HepG2 (cell line): ENCODE results near the gene WASHC4. TPM values are rescaled to one million over a fixed set of nuclear protein-coding genes. Genes with fewer than 3 reads are reported as not detected.
"Not testable (repeated sequence)": the region's sequence is repeated elsewhere in the genome, so short reads cannot be mapped to it uniquely, and the experiment has no call there.

ENCODE experiments used
- ATAC-seq: fragments of 200-7000 bp; cut with Tn5 transposase; 3 replicates; pipeline ENCODE4 v1.9.1; 2020; ENCODE audit warnings: mild to moderate bottlenecking, moderate library complexity
- BruUV-seq: library from RNA; stranded (reverse); fragments of 400-500 nt; replicated peaks from 2 replicates; lab custom pipeline; 2021; lab: Mats Ljungman, UMichigan
- CTCF ChIA-PET: fragments of 300-600 bp; formaldehyde crosslinking; extraction: SDS; loops from one replicate; lab custom pipeline; 2021; ENCODE audit warnings: low total read pairs, inconsistent platforms, low intra/inter-chr PET ratio; lab: Yijun Ruan, JAX
- POLR2A ChIA-PET: fragments of 350-600 bp; sonication (Branson Sonifier 250); formaldehyde crosslinking; loops from one replicate; lab custom pipeline; 2020; ENCODE audit warnings: antibody characterized with exemption, inconsistent platforms; lab: Yijun Ruan, JAX
- DNase-seq: peaks from one replicate; pipeline ENCODE4 v3.0.0-alpha.2; 2015; ENCODE audit warnings: low spot score
- FAIRE-seq: peaks from 3 replicates; lab custom pipeline; 2011; peaks lifted over from hg19 to GRCh38; lab: Jason Lieb, UNC
- H2AFZ ChIP-seq: one replicate; pipeline ENCODE4 v1.6.1; 2011; ENCODE audit warnings: low read length, inconsistent platforms
- H3K27ac ChIP-seq: fragments of 300-600 bp; 3 replicates; pipeline ENCODE4 v1.8.0; 2011; ENCODE audit warnings: mixed run types, mild to moderate bottlenecking, mixed read lengths, low read length, inconsistent platforms; ENCODE audit not compliant: insufficient read depth; ENCODE audit errors: extremely low read length
- H3K27me3 ChIP-seq, 2 experiments: fragments of 200-600 bp in 1 of 2; 2 replicates in 1 of 2; 3 replicates in 1 of 2; pipeline versions ENCODE4 v1.6.0 to v1.8.0; 2011; ENCODE audit warnings: low read length in 2 of 2, mild to moderate bottlenecking in 2 of 2, moderate library complexity in 2 of 2, inconsistent platforms in 1 of 2; ENCODE audit not compliant: insufficient read depth in 2 of 2, control insufficient read depth in 1 of 2
- H3K36me3 ChIP-seq, 2 experiments: fragments of 200-600 bp in 1 of 2; replicated peaks in 1 of 2; 2 replicates in 1 of 2; 3 replicates in 1 of 2; pipeline versions ENCODE4 v1.5.1 to v1.8.0; 2011; ENCODE audit warnings: low read length in 2 of 2, inconsistent platforms in 1 of 2; ENCODE audit not compliant: insufficient read depth in 2 of 2, control insufficient read depth in 1 of 2
- H3K4me1 ChIP-seq: 2 replicates; pipeline ENCODE4 v1.5.1; 2012; ENCODE audit warnings: low read length, inconsistent platforms; ENCODE audit not compliant: insufficient read depth
- H3K4me2 ChIP-seq: 2 replicates; pipeline ENCODE4 v1.6.0; 2011; ENCODE audit warnings: low read depth, low read length, inconsistent platforms
- H3K4me3 ChIP-seq, 3 experiments: fragments of 200-600 bp in 1 of 3; sonication (generic), shearing (Covaris generic) in 1 of 3; replicated peaks in 1 of 3; 2 replicates each; pipeline ENCODE4 v1.5.1; 2011 to 2016; ENCODE audit warnings: low read length in 3 of 3, inconsistent platforms in 2 of 3, low read depth in 2 of 3, mild to moderate bottlenecking in 2 of 3, control low read depth in 1 of 3, mixed read lengths in 1 of 3; ENCODE audit not compliant: insufficient read depth in 1 of 3
- H3K79me2 ChIP-seq: one replicate; pipeline ENCODE4 v1.6.1; 2011; ENCODE audit warnings: low read length, inconsistent platforms; ENCODE audit not compliant: insufficient read depth
- H3K9ac ChIP-seq: 2 replicates; pipeline ENCODE4 v1.6.0; 2011; ENCODE audit warnings: mild to moderate bottlenecking, low read depth, low read length, inconsistent platforms; ENCODE audit not compliant: insufficient read depth
- H3K9me3 ChIP-seq: 2 replicates; pipeline ENCODE4 v1.5.1; 2012; ENCODE audit warnings: mild to moderate bottlenecking, low read length
- H4K20me1 ChIP-seq: 2 replicates; pipeline ENCODE4 v1.6.0; 2011; ENCODE audit warnings: inconsistent platforms, mild to moderate bottlenecking, low read length, moderate library complexity; ENCODE audit not compliant: insufficient read depth
- HHEX ChIP-seq: IDR thresholded peaks from 2 replicates; pipeline ENCODE4 v1.6.1; 2016; ENCODE audit warnings: control low read depth
- YEATS2 ChIP-seq: sonication (generic); formaldehyde crosslinking; IDR thresholded peaks from 2 replicates; pipeline ENCODE4 v1.4.0; 2020; ENCODE audit warnings: missing genetic modification reagents, borderline replicate concordance
- ZNF563 ChIP-seq: sonication (generic); formaldehyde crosslinking; IDR thresholded peaks from 2 replicates; pipeline ENCODE4 v1.8.0; 2022; ENCODE audit warnings: mild to moderate bottlenecking, moderate library complexity, missing genetic modification reagents
- WGBS: methylation state at CpG from one replicate; pipeline ENCODE4 v1.1.6; 2017; ENCODE audit warnings: low lambda C conversion rate; 5-methylcytosine and 5-hydroxymethylcytosine counted together
- in situ Hi-C: cut with HindIII; loops from 2 replicates; pipeline ENCODE4 v1.10.0; 2017; ENCODE audit warnings: low pct_unique_long_range_greater_than_20kb; ENCODE audit not compliant: extremely low pct_ligation_motif_present
- intact Hi-C: fragments of 100-400 bp; cut with micrococcal nuclease; formaldehyde crosslinking; loops from one replicate; pipeline ENCODE4 v1.10.0; 2022; ENCODE audit not compliant: unreplicated experiment
- polyA plus RNA-seq, 8 experiments: library from polyadenylated mRNA; depleted of rRNA in 3 of 8; stranded (reverse) in 7 of 8; unstranded in 1 of 8; fragments of >200 nt; fragmentation: Illumina TruSeq in 4 of 8; extraction: Trizol in 4 of 8; gene quantifications; 2 replicates each; pipeline versions ENCODE4 v1.2.1 to v1.2.3, GENCODE V29; 2011 to 2016; ENCODE audit warnings: low read depth in 4 of 8, missing spikeins in 1 of 8, mixed read lengths in 1 of 8; ENCODE audit not compliant: insufficient read depth in 1 of 8
- total RNA-seq, 5 experiments: library from RNA; depleted of rRNA; stranded (reverse); fragments of >200 nt; fragmentation: Illumina TruSeq; extraction: Trizol; gene quantifications; 2 replicates each; pipeline ENCODE4 v1.2.3, GENCODE V29; 2016; ENCODE audit warnings: low read depth in 1 of 5
- TF ChIP-seq, protein P1 (sequence below): sonication (generic); formaldehyde crosslinking; IDR thresholded peaks from 2 replicates; pipeline ENCODE4 v1.8.1; 2023; ENCODE audit warnings: mild to moderate bottlenecking, inconsistent platforms, moderate library complexity, missing genetic modification reagents, borderline replicate concordance

WASHC4 gene
- total and polyA plus RNA-seq, 2 of the 13 experiments (the other 11 are each of a cell fraction or from before 2014, with no cell fraction given) = 21.0 to 36.3 TPM

DNA sequence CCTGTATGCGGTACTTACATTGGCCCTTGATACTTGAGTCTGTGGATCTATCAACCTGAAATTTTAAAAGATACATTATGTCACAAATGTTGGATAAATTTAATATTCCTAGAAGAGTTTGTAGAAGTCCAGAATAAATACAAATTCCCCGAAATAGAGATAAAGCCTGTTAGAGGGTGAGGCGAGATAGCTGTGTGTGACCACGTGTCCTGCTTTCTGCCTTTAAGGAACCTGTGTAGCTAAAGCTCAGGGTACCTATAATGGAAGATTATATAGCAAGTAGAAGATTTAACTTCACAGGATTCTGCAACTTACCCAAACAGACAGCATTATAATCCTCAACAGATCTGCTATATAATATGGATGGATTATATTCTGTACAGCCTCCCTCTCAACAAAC, 69.7 kb downstream of the WASHC4 start (continued):
- TF ChIP-seq HHEX (CRISPR knock-in tag) (no peak), ZNF563 (no peak), YEATS2 (CRISPR knock-in tag) (no peak)
- TF ChIP-seq, protein P1, sequence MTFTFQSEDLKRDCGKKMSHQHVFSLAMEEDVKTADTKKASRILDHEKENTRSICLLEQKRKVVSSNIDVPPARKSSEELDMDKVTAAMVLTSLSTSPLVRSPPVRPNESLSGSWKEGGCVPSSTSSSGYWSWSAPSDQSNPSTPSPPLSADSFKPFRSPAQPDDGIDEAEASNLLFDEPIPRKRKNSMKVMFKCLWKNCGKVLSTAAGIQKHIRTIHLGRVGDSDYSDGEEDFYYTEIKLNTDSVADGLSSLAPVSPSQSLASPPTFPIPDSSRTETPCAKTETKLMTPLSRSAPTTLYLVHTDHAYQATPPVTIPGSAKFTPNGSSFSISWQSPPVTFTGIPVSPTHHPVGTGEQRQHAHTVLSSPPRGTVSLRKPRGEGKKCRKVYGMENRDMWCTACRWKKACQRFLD (CRISPR knock-in tag) = no peak

DNA sequence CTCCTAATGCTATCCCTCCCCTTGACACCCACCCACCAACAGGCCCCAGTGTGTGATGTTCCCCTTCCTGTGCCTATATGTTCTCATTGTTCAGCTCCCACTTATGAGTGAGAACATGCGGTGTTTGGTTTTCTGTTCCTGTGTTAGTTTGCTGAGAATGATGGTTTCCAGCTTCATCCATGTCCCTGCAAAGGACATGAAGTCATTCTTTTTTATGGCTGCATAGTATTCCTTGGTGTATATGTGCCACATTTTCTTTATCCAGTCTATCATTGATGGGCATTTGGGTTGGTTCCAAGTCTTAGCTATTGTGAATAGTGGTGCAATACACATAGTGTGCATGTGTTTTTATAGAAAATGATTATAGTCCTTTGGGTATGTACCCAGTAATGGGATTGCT, 71.6 kb downstream of the WASHC4 start:
- DNase-seq, H3K36me3 ChIP-seq, intact Hi-C loops, in situ Hi-C loops, H3K9me3 ChIP-seq, H3K9ac ChIP-seq, H2AFZ ChIP-seq, H4K20me1 ChIP-seq, ATAC-seq, H3K27me3 ChIP-seq, FAIRE-seq, CTCF ChIA-PET, H3K4me3 ChIP-seq, H3K4me1 ChIP-seq, H3K4me2 ChIP-seq, POLR2A ChIA-PET, H3K79me2 ChIP-seq, H3K27ac ChIP-seq, BruUV-seq: not testable (repeated sequence)
- WGBS = 100% methylated on average over 1 of the region's 1 CpG

DNA sequence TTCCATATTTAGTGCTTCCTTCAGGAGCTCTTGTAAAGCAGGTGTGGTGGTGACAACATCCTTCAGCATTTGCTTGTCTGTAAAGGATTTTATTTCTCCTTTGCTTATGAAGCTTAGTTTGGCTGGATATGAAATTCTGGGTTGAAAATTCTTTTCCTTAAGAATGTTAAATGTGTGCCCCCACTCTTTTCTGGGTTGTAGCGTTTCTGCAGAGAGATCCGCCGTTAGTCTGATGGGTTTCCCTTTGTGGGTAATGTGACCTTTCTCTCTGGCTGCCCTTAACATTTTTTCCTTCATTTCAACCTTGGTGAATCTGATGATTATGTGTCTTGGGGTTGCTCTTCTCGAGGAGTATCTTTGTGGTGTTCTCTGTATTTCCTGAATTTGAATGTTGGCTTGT, 75.9 kb downstream of the WASHC4 start:
- H3K4me2 ChIP-seq, FAIRE-seq, ATAC-seq, H2AFZ ChIP-seq, DNase-seq, H3K79me2 ChIP-seq, H3K27me3 ChIP-seq, POLR2A ChIA-PET, BruUV-seq, H3K9me3 ChIP-seq, H3K9ac ChIP-seq, H3K27ac ChIP-seq, intact Hi-C loops, CTCF ChIA-PET, H3K4me1 ChIP-seq, H3K4me3 ChIP-seq, in situ Hi-C loops, H4K20me1 ChIP-seq: not testable (repeated sequence)
- 97% methylated on average over 4 of the region's 4 CpGs for WGBS
- peaks cover 1 to 10% of the 10 kb centered on the region in 2 experiments; a peak in 3 of 5 replicates for H3K36me3 ChIP-seq

DNA sequence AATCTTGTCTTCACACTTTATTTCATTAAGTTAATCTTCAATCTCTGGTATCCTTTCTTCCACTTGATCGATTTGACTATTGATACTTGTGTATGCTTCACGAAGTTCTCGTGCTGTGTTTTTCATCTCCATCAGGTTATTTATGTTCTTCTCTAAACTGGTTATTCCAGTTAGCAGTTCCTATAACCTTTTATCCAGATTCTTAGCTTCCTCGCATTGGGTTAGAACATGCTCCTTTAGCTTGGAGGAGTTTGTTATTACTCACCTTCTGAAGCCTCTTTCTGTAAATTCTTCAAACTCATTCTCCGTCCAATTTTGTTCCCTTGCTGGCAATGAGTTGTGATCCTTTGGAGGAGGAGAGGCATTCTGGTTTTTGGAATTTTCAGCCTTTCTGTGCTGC, 76.4 kb downstream of the WASHC4 start:
- H2AFZ ChIP-seq, H3K27me3 ChIP-seq, FAIRE-seq, H3K4me2 ChIP-seq, H4K20me1 ChIP-seq, ATAC-seq, POLR2A ChIA-PET, intact Hi-C loops, H3K79me2 ChIP-seq, BruUV-seq, H3K27ac ChIP-seq, in situ Hi-C loops, H3K4me1 ChIP-seq, H3K9me3 ChIP-seq, H3K9ac ChIP-seq, DNase-seq, CTCF ChIA-PET, H3K4me3 ChIP-seq: not testable (repeated sequence)
- H3K36me3 ChIP-seq = peaks cover 1 to 10% of the 10 kb centered on the region in 2 experiments; a peak in 3 of 5 replicates
- WGBS = 95% methylated on average over 5 of the region's 5 CpGs
